K562 (cell line): Measurements from ENCODE around the gene INSIG1. TPM values are rescaled to one million over a fixed set of nuclear protein-coding genes. Genes with fewer than 3 reads are reported as not detected.

Experiments used
- ATAC-seq: fragments of 200-7000 bp; cut with Tn5 transposase; 3 replicates; pipeline ENCODE4 v1.9.1; 2020; ENCODE audit warnings: moderate library complexity
- BruUV-seq: library from RNA; stranded (reverse); fragments of 400-500 nt; replicated peaks from 2 replicates; lab custom pipeline; 2021; lab: Mats Ljungman, UMichigan
- CTCF ChIA-PET: fragments of 300-600 bp; formaldehyde crosslinking; extraction: SDS; loops from one replicate; lab custom pipeline; 2021; ENCODE audit warnings: low intra/inter-chr PET ratio; lab: Yijun Ruan, JAX
- POLR2A ChIA-PET: fragments of 300-600, 350-650 bp; sonication (Branson Sonifier 250); formaldehyde crosslinking; extraction: SDS; loops from one replicate; lab custom pipeline; 2021; ENCODE audit warnings: antibody characterized with exemption, inconsistent platforms; lab: Yijun Ruan, JAX
- DNase-seq, 4 experiments: peaks; one replicate each; pipeline versions ENCODE4 v3.0.0 to v3.0.0-alpha.2; 2011 to 2018; ENCODE audit warnings: low spot score in 3 of 4, mixed read lengths in 3 of 4; ENCODE audit errors: extremely low read depth in 1 of 4
- FAIRE-seq: peaks from 2 replicates; lab custom pipeline; 2011; peaks lifted over from hg19 to GRCh38; lab: Jason Lieb, UNC
- H2AFZ ChIP-seq: 2 replicates; pipeline ENCODE4 v1.6.0; 2011; ENCODE audit warnings: low read depth, low read length, control low read depth, inconsistent platforms
- H3K27ac ChIP-seq: fragments of 200-600 bp; 3 replicates; pipeline ENCODE4 v1.8.0; 2011; ENCODE audit warnings: low read depth, mild to moderate bottlenecking, control low read depth, inconsistent platforms, low read length, moderate library complexity, mixed read lengths; ENCODE audit errors: extremely low read depth
- H3K27me3 ChIP-seq, 2 experiments: fragments of 300-600 bp in 1 of 2; 2 replicates in 1 of 2; 3 replicates in 1 of 2; pipeline versions ENCODE4 v1.6.0 to v1.8.0; 2011; ENCODE audit warnings: inconsistent platforms in 2 of 2, low read length in 2 of 2, mild to moderate bottlenecking in 1 of 2, mixed read lengths in 1 of 2, moderate library complexity in 1 of 2; ENCODE audit not compliant: control insufficient read depth in 2 of 2, insufficient read depth in 2 of 2
- H3K36me3 ChIP-seq: fragments of 300-600 bp; 3 replicates; pipeline ENCODE4 v1.8.0; 2011; ENCODE audit warnings: mild to moderate bottlenecking, low read length, inconsistent platforms; ENCODE audit not compliant: control insufficient read depth, insufficient read depth
- H3K4me1 ChIP-seq, 2 experiments: fragments of 200-600 bp in 1 of 2; replicated peaks in 1 of 2; 2 replicates in 1 of 2; 3 replicates in 1 of 2; pipeline versions ENCODE4 v1.5.1 to v1.8.0; 2011; ENCODE audit warnings: inconsistent platforms in 2 of 2, low read length in 2 of 2, mild to moderate bottlenecking in 1 of 2, mixed read lengths in 1 of 2, moderate library complexity in 1 of 2; ENCODE audit not compliant: control insufficient read depth in 2 of 2, insufficient read depth in 2 of 2
- H3K4me2 ChIP-seq: 2 replicates; pipeline ENCODE4 v1.6.1; 2011; ENCODE audit warnings: low read length, control low read depth, inconsistent platforms, mixed read lengths; ENCODE audit not compliant: insufficient read depth
- H3K4me3 ChIP-seq: fragments of 200-600 bp; sonication (generic), shearing (Covaris generic); 2 replicates; pipeline ENCODE4 v1.5.1; 2016; ENCODE audit warnings: control low read depth, inconsistent platforms
- H3K79me2 ChIP-seq: fragments of 200-600 bp; 3 replicates; pipeline ENCODE4 v1.8.0; 2011; ENCODE audit warnings: low read length, inconsistent platforms; ENCODE audit not compliant: control insufficient read depth, insufficient read depth
- H3K9ac ChIP-seq, 2 experiments: 2 replicates each; pipeline versions ENCODE4 v1.6.0 to v1.6.1; 2011; ENCODE audit warnings: low read depth in 2 of 2, low read length in 2 of 2, control low read depth in 1 of 2, inconsistent platforms in 1 of 2, mild to moderate bottlenecking in 1 of 2, mixed read lengths in 1 of 2; ENCODE audit not compliant: insufficient read depth in 1 of 2
- H3K9me1 ChIP-seq: one replicate; pipeline ENCODE4 v1.6.0; 2011; ENCODE audit warnings: inconsistent platforms, mild to moderate bottlenecking, low read length, moderate library complexity; ENCODE audit not compliant: control insufficient read depth, insufficient read depth
- H3K9me3 ChIP-seq: replicated peaks from 2 replicates; pipeline ENCODE4 v1.5.1; 2011; ENCODE audit warnings: low read depth, low read length, inconsistent platforms; ENCODE audit not compliant: control insufficient read depth, insufficient read depth
- H4K20me1 ChIP-seq: replicated peaks from 2 replicates; pipeline ENCODE4 v1.6.1; 2011; ENCODE audit warnings: low read length, inconsistent platforms, mixed read lengths; ENCODE audit not compliant: control insufficient read depth, insufficient read depth
- CLOCK ChIP-seq: fragments of 250-450 bp; sonication (Bioruptor Pico); IDR thresholded peaks from 2 replicates; pipeline ENCODE4 v1.4.0; 2020; ENCODE audit warnings: mild to moderate bottlenecking, moderate library complexity, borderline replicate concordance
- CREB3L1 ChIP-seq: fragments of 450-650 bp; IDR thresholded peaks from 2 replicates; pipeline ENCODE4 v1.6.1; 2014; ENCODE audit warnings: low read depth, mild to moderate bottlenecking, moderate library complexity, borderline replicate concordance
- FOXA1 ChIP-seq: fragments of 450-650 bp; IDR thresholded peaks from 2 replicates; pipeline ENCODE4 v1.6.1; 2016; ENCODE audit warnings: mild to moderate bottlenecking, borderline replicate concordance
- HCFC1 ChIP-seq: IDR thresholded peaks from 2 replicates; pipeline ENCODE4 v1.6.1; 2012; ENCODE audit warnings: low read depth, low read length, improper control_type of control experiment
- HMG20A ChIP-seq: fragments of 450-650 bp; formaldehyde crosslinking; conservative IDR thresholded peaks from 2 replicates; pipeline ENCODE4 v1.4.0; 2020; ENCODE audit warnings: mild to moderate bottlenecking, mixed read lengths
- NCOA6 ChIP-seq: fragments of 450-650 bp; IDR thresholded peaks from 2 replicates; pipeline ENCODE4 v1.6.1; 2017; ENCODE audit warnings: mild to moderate bottlenecking
- SIX5 ChIP-seq, 2 experiments: IDR thresholded peaks; 2 replicates each; pipeline ENCODE4 v1.6.1; 2011; ENCODE audit warnings: low read length in 2 of 2, borderline replicate concordance in 1 of 2, low read depth in 1 of 2, mild to moderate bottlenecking in 1 of 2, moderate library complexity in 1 of 2; ENCODE audit not compliant: insufficient read depth in 1 of 2
- SMAD1 ChIP-seq: fragments of 150-350 bp; IDR thresholded peaks from 2 replicates; pipeline ENCODE4 v1.6.1; 2014; ENCODE audit warnings: low read length, low read depth; ENCODE audit not compliant: partially characterized antibody
- ZFP91 ChIP-seq: sonication (generic); formaldehyde crosslinking; IDR thresholded peaks from 2 replicates; pipeline ENCODE4 v1.8.0; 2022; ENCODE audit warnings: mild to moderate bottlenecking, missing genetic modification reagents
- ZHX1 ChIP-seq: fragments of 150-350 bp; conservative IDR thresholded peaks from 2 replicates; pipeline ENCODE4 v1.6.1; 2014; ENCODE audit warnings: low read length
- ZKSCAN1 ChIP-seq: fragments of 150-350 bp; IDR thresholded peaks from 2 replicates; pipeline ENCODE4 v1.6.1; 2016; ENCODE audit warnings: low read depth, low read length
- ZNF224 ChIP-seq: sonication (generic); formaldehyde crosslinking; IDR thresholded peaks from 2 replicates; pipeline ENCODE4 v1.8.0; 2022; ENCODE audit warnings: mild to moderate bottlenecking, missing genetic modification reagents
- ZNF408 ChIP-seq: fragments of 250-450 bp; sonication (Bioruptor Pico); IDR thresholded peaks from 2 replicates; pipeline ENCODE4 v1.4.0; 2020; ENCODE audit warnings: low read depth, mild to moderate bottlenecking, moderate library complexity
- WGBS: fragments of 100-300 bp; shearing (Covaris generic); methylation state at CpG from one replicate; pipeline ENCODE4 v1.1.6; 2016; ENCODE audit warnings: low coverage, mixed read lengths; ENCODE audit not compliant: insufficient coverage; ENCODE audit errors: missing lambda C conversion rate; 5-methylcytosine and 5-hydroxymethylcytosine counted together
- in situ Hi-C: fragments of 300-500 bp; cut with MboI; formaldehyde crosslinking; loops from 4 replicates; pipeline ENCODE4 v1.15.0; 2018; ENCODE audit warnings: inconsistent platforms, mixed read lengths
- intact Hi-C: fragments of 100-400 bp; cut with micrococcal nuclease; formaldehyde crosslinking; loops from 2 replicates; pipeline ENCODE4 v1.14.2; 2022
- polyA plus RNA-seq, 8 experiments: library from polyadenylated mRNA; depleted of rRNA in 4 of 8; stranded (reverse) in 5 of 8; unstranded in 3 of 8; fragments of >200 nt; fragmentation: Nextera tagmentation in 2 of 8; fragmentation: Illumina TruSeq in 1 of 8; extraction: Ambion mirVana in 2 of 8; extraction: Trizol in 1 of 8; gene quantifications; 2 replicates each; pipeline versions ENCODE4 v1.2.1 to v1.2.3, GENCODE V29; 2011 to 2014; ENCODE audit warnings: inconsistent platforms in 1 of 8, missing spikeins in 1 of 8
- total RNA-seq, 7 experiments: library from RNA; depleted of rRNA in 6 of 7; stranded (reverse); fragments of >200 nt in 6 of 7; fragmentation: Illumina TruSeq in 2 of 7; extraction: Trizol in 2 of 7; gene quantifications; 2 replicates each; pipeline versions ENCODE4 v1.2.1 to v1.2.3, GENCODE V29; 2011 to 2021; ENCODE audit warnings: low replicate concordance in 1 of 7

INSIG1 gene
- total and polyA plus RNA-seq, 9 of the 15 experiments (the other 6 are each of a cell fraction or from before 2014, with no cell fraction given), result 57.1 to 787 (median 238) TPM

- TF ChIP-seq CREB3L1 (no peak), SMAD1 (no peak), SIX5 (IDR thresholded peaks at IDR 0.05; ENCODE audit: borderline replicate concordance in 1 of 2, insufficient read depth in 1 of 2, low read depth in 1 of 2, low read length in 2 of 2) (no peak), ZNF408 (no peak), HMG20A (CRISPR knock-in tag) (no peak), FOXA1 (no peak)
Measured at GRCh38 chr7:155254018-155254417, 43.7 kb upstream of the INSIG1 start (continued).

- Histone ChIP-seq H3K4me2 (no peak overlapping the region), H3K4me1 (peaks cover 0 to 11% of the 10 kb centered on the region in 2 experiments; a peak in 3 of 5 replicates), H4K20me1 (no peaks in the 10 kb centered on the region; the same call in 1 of the 2 replicates), H2AFZ (no peak overlapping the region), H3K79me2 (no peaks in the 10 kb centered on the region), H3K4me3 (no peak overlapping the region), H3K9me1 (no peaks in the 10 kb centered on the region), H3K36me3 (no peaks in the 10 kb centered on the region), H3K9me3 (no peaks in the 10 kb centered on the region), H3K27me3 (peaks cover 80 to 88% of the 10 kb centered on the region in 2 experiments), H3K9ac (no peak overlapping the region), H3K27ac (no peak overlapping the region)
- intact Hi-C loops, result loop anchor here (5.0 kb wide), 1 partner anchor 87 kb away; no protein-coding TSS in a partner anchor
- FAIRE-seq, result no peak
- 3% methylated on average over 10 of the region's 10 CpGs for WGBS
- no peak for ATAC-seq
- no peak for DNase-seq
- in situ Hi-C loops, result no loop called here
- ChIA-PET CTCF (no interaction called here), POLR2A (interaction anchor here (1.9 kb wide), 1 partner anchor 11 kb away, joined by 5 read pairs; no protein-coding TSS in a partner anchor)
- no TSS peak for BruUV-seq
- no peak for TF ChIP-seq ZHX1
- no peak for TF ChIP-seq HCFC1
- TF ChIP-seq ZKSCAN1, result no peak
- no peak for TF ChIP-seq NCOA6
- no peak for TF ChIP-seq ZNF224
- no peak for TF ChIP-seq CLOCK
- no peak for TF ChIP-seq ZFP91 (CRISPR knock-in tag)
Measured at GRCh38 chr7:155255071-155255470, 42.6 kb upstream of the INSIG1 start.
